ENCODE measurements around the gene CDC42BPB.

The CDC42BPB gene

GRCh38 chr14:103057372-103058163 is at the start of gene CDC42BPB:
TSS of gene CDC42BPB (minus strand) at chr14:103057549. CDS start at chr14:103057173, 376 bp downstream.
- peak; percentile 52 for DNase-seq

DNA sequence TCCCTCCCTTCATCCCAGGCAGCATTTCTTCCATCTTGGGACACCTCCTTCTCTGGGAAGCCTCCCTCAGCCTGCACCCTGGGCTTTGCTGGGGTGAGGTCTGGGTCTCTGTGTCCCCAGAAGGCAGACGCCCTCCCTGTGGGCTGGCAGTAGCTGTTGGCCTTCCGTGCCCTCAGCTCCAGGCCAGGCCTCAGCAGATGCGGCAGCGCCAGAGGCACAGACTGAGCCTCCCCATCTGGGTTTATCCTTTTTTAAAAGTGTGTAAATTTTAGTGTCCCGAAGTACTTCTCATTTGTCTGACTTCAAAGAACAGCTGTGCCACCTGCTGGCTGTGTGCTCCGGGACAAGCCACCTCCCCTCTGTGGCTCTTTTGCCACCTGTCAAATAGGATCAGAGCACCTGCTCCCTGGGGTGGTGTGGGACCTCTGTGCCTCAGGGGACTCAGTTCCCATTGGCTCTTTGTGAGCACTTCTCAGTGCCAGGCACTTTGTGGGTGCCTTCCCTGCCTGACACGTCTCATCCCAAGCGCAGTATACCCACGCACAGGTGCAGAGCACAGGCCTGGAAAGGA is 48.3 kb upstream of the CDC42BPB start:
- no peak for DNase-seq

- peak; percentile 55 for DNase-seq
These were observed 47.5 kb upstream of the CDC42BPB start for GRCh38 chr14:103104654-103105452.

DNA sequence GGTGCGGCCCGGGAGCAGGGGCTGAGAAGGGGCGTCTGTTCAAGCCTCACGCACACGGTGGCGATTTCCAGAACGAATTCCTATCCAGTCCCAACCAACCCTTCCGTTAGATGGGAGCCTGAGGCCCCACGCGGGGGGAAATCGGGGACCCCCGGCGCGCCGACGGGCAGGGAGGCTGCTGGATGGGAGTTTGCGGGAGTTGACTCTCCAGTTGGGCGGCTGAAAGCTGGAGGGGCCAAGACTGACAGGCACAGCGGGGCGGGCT is 47.0 kb upstream of the CDC42BPB start:
- no peak for DNase-seq

GRCh38 chr14:103103461-103104388 is 46.4 kb upstream of the CDC42BPB start:
- no peak for DNase-seq

- DNase-seq, result no peak
These were observed 45.4 kb upstream of the CDC42BPB start for GRCh38 chr14:103102689-103103260.

DNA sequence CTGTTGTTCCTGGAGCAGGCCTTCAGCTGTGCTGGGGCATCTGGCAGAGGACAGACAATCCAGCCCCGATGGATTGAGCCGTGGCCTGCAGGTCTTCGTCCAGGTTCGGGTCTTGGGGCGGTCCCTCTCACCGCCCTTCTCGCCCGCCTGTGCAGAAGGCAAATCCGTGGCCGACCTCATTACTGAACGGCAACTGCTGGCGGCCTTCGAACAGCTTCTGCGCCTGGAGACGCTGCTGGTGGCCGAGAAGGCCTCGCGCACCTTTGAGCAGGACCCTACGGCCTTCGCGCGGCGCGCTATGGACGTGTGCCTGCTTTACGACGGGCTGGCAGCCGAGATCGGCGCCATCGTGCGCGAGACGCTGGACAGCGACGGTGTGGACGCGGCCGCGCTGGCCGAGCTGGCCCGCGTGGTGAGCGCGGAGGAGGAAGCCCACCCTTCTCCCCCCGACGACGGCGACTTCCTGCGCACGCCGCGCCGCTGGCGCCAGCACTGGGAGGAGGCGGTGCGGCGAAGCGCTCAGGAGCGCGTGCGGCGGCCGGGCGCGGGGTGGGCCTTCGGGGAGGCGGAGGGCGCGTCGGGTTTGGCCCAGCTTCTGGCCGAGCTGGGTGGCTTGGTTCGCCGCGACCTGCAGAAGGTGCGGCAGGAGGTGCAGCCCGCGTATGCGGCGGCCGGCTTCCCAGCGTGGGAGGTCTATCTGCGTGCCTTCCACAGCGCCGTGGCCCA is 44.8 kb upstream of the CDC42BPB start:
- DNase-seq, result no peak

DNA sequence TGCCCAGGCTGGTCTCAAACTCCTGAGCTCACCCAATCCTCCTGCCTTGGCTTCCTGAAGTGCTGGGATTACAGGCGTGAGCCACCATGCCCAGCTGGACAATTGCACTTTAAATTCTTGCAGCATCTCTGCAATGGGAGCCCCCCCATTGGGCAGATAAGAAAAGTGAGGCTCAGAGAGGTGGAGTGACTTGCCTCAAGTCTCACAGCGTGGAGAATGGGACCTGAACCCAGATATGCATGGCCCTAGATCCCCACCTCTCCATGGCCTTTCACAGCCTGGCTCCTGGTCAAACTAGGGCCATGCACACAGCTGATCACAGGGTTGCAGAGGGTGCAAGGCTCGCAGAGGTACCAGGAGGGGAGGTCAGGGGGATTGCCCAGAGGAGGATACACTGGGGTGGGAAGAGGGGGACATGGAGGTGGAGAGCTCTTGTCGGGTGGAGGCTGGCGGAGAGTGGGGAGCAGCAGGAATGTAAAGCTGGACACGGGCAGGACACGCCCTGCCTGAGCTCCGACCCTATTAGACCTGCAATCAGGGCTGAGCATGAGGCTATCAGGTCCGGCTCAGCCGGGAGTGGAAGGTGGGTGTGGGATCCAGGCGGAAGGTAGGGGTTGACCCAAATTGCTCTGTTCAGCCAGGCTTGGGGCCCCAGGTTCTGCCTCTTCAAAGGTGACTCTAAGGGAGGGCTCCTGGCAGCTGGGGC is 44.1 kb upstream of the CDC42BPB start:
- no peak for DNase-seq

GRCh38 chr14:103100281-103101121 is 43.2 kb upstream of the CDC42BPB start:
- no peak for DNase-seq

DNA sequence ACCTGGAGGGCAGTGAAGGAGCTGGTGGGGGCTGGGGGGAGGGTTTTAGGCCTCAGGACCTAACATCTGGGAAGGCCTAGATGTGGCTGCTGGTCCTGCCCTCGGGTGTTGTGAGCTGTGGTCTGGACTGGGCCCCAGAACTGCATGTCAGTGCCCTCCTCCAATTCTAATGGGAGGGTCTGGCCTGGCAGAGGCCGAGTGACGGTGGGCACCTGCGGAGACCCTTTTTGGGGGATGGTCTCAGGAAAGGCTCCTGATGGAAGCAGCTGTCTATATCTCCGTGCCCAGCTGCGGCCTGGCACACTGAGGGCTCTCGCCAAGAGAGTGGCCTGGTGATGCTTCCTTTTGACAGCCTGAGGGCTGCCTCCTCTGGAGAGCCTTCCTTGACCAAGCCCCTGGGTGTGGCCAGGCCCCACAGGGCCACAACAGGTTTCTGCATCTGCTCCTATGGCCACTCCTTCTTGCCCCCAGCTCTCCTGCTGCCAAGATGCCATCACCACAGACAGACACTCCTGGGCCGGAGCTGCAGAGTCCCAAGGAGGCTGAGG is 42.5 kb upstream of the CDC42BPB start:
- no peak for DNase-seq

DNA sequence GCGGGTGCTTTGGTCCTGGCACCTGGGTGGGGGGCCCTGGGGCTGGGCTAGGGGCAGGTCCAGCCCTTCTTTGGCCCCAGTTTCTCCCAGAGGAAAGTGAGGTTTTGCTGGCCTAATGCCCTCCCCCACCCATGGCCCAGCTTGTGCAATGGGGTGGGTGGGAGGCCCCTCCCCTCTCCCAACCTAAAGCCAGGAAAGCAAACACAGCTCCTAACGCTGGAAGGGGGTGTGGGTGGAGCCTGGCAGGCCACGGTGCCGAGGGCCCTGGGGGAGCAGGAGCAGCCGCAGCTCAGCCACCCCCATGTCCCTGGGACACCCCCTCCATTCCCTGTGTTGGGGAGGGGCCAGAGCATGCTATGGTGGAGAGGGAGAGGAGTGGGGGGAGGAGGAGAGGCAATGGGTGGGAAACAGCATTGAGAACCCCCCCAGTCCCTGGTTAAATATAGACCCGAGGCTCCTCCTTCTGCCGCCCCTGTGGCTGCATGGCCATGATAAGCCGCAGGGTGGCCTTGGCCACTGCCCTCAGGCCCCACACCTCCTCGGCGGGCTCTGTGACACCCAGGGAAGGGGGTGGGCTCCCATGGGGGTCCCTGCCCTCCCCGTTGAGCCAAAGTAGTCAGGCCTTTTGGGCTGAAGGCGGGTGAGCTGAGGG is 41.9 kb upstream of the CDC42BPB start:
- DNase-seq, result no peak

DNA sequence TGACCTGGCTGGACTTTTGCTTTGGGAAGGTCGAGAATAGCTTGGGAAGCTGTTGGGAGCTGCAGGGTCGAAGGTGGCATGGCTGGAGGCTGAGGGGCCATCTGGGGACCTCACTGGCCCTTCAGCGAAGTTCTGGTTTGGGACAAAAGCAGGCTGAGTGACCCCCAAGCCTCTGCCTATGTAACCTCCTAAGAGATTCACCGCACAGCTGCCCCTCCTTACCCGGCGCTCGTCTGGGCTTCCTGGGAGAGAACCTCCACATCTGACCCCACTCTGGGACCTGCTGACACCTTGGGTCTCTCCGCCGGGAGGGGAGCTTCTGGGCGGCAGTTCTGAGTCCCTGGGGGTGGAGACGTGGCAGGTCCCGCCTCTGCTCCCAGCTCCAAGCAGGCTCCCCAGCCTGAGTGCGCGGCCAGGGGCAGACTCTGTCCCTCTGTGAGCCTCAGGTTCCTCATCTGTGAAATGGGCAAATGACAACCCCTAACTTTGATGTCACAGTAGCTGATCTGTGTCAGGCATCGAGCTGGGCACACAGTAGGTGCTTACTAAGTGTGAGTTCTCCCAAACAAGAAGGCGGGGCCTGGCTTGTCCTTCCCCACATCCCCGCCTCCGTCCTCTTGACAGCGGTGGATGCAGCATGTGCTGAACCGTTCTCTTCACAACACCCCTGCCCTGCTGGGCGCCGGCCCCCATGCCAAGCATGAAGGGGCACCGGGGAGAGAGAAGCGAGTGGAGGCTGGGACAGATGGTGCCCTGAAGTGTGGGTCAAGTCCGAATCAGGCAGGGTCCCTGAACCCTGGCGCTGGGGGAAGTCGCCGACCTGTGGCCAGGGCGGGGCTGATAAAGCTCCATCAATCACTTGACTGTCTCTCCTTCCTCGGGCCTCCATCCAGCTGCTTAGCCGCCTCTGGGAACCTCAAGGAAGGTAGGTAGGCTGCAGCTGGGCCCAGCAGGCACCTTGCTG is 40.9 kb upstream of the CDC42BPB start:
- no peak for DNase-seq

GRCh38 chr14:103097244-103097993 is 40.1 kb upstream of the CDC42BPB start:
- DNase-seq, result no peak

DNA sequence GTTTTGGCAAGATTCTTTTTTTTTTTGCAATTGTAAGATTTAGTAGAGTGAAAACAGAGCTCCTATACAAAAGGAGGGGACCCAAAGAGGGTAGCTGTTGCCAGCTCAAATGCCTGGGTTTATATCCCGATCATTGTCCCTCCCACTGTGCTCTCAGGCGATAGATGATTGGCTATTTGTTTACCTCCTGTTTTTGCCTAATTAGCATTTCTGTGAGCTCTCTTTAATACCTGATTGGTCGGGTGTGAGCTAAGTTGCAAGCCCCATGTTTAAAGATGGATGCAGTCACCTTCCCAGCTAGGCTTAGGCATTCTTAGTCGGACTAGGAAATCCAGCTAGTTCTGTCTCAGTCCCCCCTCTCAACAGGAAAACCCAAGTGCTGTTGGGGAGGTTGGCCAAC is 39.0 kb upstream of the CDC42BPB start:
- no peak for DNase-seq

- no peak for DNase-seq
These were observed 37.9 kb upstream of the CDC42BPB start for GRCh38 chr14:103095210-103095778.

GRCh38 chr14:103094406-103095209 is 37.3 kb upstream of the CDC42BPB start, which contains the start of gene EXOC3L4:
TSS of gene EXOC3L4 (plus strand) at chr14:103094725. CDS start at chr14:103100220, 5,495 bp downstream.
- no peak for DNase-seq

Measured in stimulated activated CD4-positive, alpha-beta T cell treated with anti-CD3 and anti-CD28 coated beads, Interleukin-1b, Interleukin-23, amount 100 ng/mL, for 48 hours (primary cell).